Ascending aorta (tissue), 2 donors: ENCODE results near the gene KIF1A. TPM values are rescaled to one million over a fixed set of nuclear protein-coding genes. Genes with fewer than 3 reads are reported as not detected.

Experiments
- DNase-seq, 2 donors: peaks; one replicate each; pipeline ENCODE4 v3.0.0-alpha.2; 2019; ENCODE audit warnings: low spot score in 2 of 2
- H3K27ac ChIP-seq, 2 donors: fragments of 200-600 bp; sonication (generic); one replicate each; pipeline ENCODE4 v1.5.1; 2016 to 2017; ENCODE audit warnings: mild to moderate bottlenecking in 1 of 2
- H3K27me3 ChIP-seq: fragments of 200-600 bp; sonication (generic); one replicate; pipeline ENCODE4 v1.5.1; 2017
- H3K36me3 ChIP-seq, 2 donors: fragments of 200-600 bp; sonication (generic); one replicate each; pipeline ENCODE4 v1.5.1; 2016
- H3K4me1 ChIP-seq, 2 donors: fragments of 200-600 bp; sonication (generic); one replicate each; pipeline ENCODE4 v1.5.1; 2016 to 2017; ENCODE audit warnings: mild to moderate bottlenecking in 1 of 2
- H3K4me3 ChIP-seq, 2 donors: fragments of 200-600 bp; sonication (generic); one replicate each; pipeline ENCODE4 v1.5.1; 2016 to 2017; ENCODE audit warnings: mild to moderate bottlenecking in 1 of 2
- H3K9me3 ChIP-seq, 2 donors: fragments of 200-600 bp; sonication (generic); one replicate each; pipeline ENCODE4 v1.5.1; 2016
- CTCF ChIP-seq, 3 experiments: fragments of 200-600 bp in 2 of 3; fragments of 450-650 bp in 1 of 3; sonication (generic) in 2 of 3; IDR thresholded peaks; one replicate each; pipeline ENCODE4 v1.5.1; 2016 to 2019; ENCODE audit warnings: antibody characterized with exemption in 3 of 3, mild to moderate bottlenecking in 1 of 3, moderate library complexity in 1 of 3
- intact Hi-C: fragments of 100-400 bp; cut with DNase I; formaldehyde crosslinking; loops from one replicate; pipeline ENCODE4 v1.15.1; 2023
- total RNA-seq: library from RNA; depleted of rRNA; stranded (reverse); fragments of >200 nt; gene quantifications from one replicate; pipeline ENCODE4 v1.1.0, GENCODE V29; 2016

Gene KIF1A
- total RNA-seq, 1 donor from 2014 or later = 0.11 TPM

DNA sequence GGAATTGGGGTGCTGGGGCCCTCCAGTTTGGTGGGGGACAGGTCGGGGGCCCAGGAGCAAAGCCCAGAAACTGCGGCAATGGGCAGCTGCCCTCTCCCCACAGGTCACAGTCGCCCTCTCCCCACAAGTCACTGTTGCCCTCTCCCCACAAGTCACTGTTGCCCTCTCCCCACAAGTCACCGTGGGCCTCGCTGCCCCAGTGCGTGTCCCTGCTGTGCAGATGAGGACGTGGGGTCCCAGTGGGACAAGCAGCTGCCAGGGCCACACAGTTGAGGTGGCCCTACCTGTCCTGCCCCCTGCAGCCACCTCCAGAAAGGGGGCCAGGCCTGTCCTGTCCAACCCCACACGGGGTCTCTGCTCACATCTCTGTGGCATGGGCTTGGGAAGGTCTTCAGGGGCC, 35.7 kb upstream of the KIF1A start:
- Histone ChIP-seq H3K27me3 (no peaks in the 10 kb centered on the region), H3K9me3 (no peaks in the 10 kb centered on the region), H3K4me3 (no peak overlapping the region), H3K4me1 (no peaks in the 10 kb centered on the region), H3K27ac (no peak overlapping the region), H3K36me3 (no peaks in the 10 kb centered on the region)
- no peak for TF ChIP-seq CTCF (IDR thresholded peaks at IDR 0.05)
- intact Hi-C loops = no loop called here
- no peak for DNase-seq

- intact Hi-C loops = loop anchor here (5.0 kb wide), 3 partner anchors 225 to 1025 kb away; partner anchors contain the start of gene D2HGDH
Observed at GRCh38 chr2:240852671-240853314, 32.8 kb upstream of the KIF1A start.

GRCh38 chr2:240851078-240851991, 31.3 kb upstream of the KIF1A start:
- intact Hi-C loops = loop anchor here (2.0 to 5.0 kb wide), 4 partner anchors 226 to 1026 kb away; partner anchors contain the start of genes D2HGDH and PPP1R7
- Histone ChIP-seq H3K4me1 (no peaks in the 10 kb centered on the region), H3K4me3 (no peak overlapping the region), H3K27ac (no peak overlapping the region), H3K27me3 (no peaks in the 10 kb centered on the region), H3K36me3 (no peaks in the 10 kb centered on the region), H3K9me3 (no peaks in the 10 kb centered on the region)
- DNase-seq = peak in 1 of 2 donors; percentile 89
- peak; percentile 87 to 95 (median 94) for TF ChIP-seq CTCF (IDR thresholded peaks at IDR 0.05)

More at GRCh38 chr2:240852671-240853314, 32.8 kb upstream of the KIF1A start:
- Histone ChIP-seq H3K4me1 (no peaks in the 10 kb centered on the region), H3K27ac (no peak overlapping the region), H3K27me3 (no peaks in the 10 kb centered on the region), H3K36me3 (no peaks in the 10 kb centered on the region), H3K9me3 (no peaks in the 10 kb centered on the region), H3K4me3 (no peak overlapping the region)
- DNase-seq = no peak
- no peak for TF ChIP-seq CTCF (IDR thresholded peaks at IDR 0.05)

DNA sequence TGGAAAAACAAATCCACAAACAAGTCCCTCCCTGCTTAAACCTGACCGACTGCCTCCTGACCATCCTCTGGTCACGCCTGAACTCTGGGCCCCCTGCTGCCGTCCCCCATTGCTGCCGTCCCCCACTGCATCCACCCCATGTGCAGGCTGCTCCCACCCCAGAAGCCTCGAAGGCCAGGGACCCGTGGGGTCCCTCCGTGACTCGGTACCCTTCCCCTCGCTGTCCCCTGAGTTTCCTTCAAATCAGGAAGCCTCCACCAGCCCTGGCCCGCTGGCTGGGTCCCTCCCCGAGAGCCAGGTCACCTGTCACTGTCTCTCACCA, 30.7 kb upstream of the KIF1A start:
- H3K4me3 ChIP-seq = no peak overlapping the region
- no peaks in the 10 kb centered on the region for H3K9me3 ChIP-seq
- no peak for TF ChIP-seq CTCF (IDR thresholded peaks at IDR 0.05)
- H3K4me1 ChIP-seq = no peaks in the 10 kb centered on the region
- no peak for DNase-seq
- H3K27me3 ChIP-seq = no peaks in the 10 kb centered on the region
- no peak overlapping the region for H3K27ac ChIP-seq
- intact Hi-C loops = loop anchor here (2.0 to 5.0 kb wide), 4 partner anchors 227 to 1027 kb away; partner anchors contain the start of genes D2HGDH and PPP1R7
- no peaks in the 10 kb centered on the region for H3K36me3 ChIP-seq

DNA sequence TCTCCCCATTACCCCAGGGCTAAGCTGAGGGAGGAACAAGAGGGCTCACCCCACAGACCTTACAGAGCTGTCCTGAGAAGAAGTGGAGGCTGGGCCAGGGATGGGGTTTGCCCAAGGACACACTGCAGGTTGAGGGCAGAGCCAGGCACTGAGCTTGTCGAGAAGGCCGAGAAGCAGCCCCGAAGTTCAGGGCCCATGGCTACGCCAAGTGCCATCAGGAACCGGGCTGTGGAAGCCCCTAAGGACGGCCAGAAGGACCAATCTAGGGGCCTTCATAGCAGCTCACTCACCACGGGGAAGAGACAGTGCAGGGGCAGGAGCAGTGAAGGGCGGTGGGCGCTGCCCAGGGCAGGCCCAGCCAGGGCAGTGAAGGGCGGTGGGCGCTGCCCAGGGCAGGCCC, 30.0 kb upstream of the KIF1A start:
- H3K27me3 ChIP-seq = no peaks in the 10 kb centered on the region
- no peaks in the 10 kb centered on the region for H3K4me1 ChIP-seq
- H3K36me3 ChIP-seq = no peaks in the 10 kb centered on the region
- H3K9me3 ChIP-seq = no peaks in the 10 kb centered on the region
- DNase-seq = no peak
- TF ChIP-seq CTCF (IDR thresholded peaks at IDR 0.05) = no peak
- H3K4me3 ChIP-seq = no peak overlapping the region
- intact Hi-C loops = loop anchor here (2.0 to 5.0 kb wide), 4 partner anchors 227 to 1027 kb away; partner anchors contain the start of genes D2HGDH and PPP1R7
- H3K27ac ChIP-seq = no peak overlapping the region
